HG03442 (cell line): ENCODE results near the gene ABCA1.
"Not testable (repeated sequence)": the region's sequence is repeated elsewhere in the genome, so short reads cannot be mapped to it uniquely, and the experiment has no call there.

ENCODE experiments used
- ATAC-seq: cut with Tn5 transposase; IDR thresholded peaks from one replicate; pipeline ENCODE4 v1.9.1; 2021; ENCODE audit warnings: mild to moderate bottlenecking, moderate library complexity; ENCODE audit not compliant: unreplicated experiment

ABCA1 gene

DNA sequence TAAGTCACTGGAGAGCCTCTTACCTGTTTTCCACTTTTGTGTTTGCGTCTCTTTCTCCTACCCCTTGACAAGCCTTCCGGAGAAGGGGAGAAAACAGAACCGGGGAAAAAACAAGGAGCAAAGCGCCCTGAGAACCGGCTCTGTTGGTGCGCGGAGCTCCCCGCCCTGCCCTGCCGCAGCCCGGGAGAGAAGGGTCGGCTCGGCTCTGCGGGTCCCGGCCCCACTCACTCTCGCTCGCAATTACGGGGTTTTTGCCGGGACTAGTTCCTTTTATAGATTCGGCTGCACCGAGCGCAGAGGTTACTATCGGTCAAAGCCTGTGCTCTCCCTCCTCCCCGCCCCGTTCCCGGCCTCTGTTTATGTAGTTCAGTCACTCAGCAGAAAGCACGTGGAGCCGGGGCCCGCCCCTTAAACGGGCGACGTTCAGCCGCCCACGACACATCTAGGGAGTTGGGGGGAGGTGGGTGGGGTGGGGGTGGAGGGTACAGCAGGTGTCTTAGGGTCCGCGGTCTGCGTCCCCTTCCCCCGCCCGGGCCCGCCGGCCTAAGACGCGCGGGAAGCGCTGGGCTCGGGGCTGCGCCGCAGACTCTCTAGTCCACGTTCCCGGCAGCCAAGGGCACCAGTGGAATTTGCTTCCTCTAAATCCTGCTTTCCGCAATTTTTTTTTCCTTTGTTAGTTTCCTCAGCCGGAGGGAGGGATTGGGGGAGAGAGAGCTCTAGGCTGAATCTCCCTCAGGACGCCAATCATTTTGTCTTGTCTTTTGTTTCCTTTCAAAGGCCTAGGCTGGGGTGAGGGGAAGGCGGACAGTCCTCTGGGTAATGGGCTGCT is at the start of gene ABCA1:
Gene ABCA1, minus strand, starts transcription at position 244 of the 829 bp plus-strand sequence. CDS start 24,476 bp downstream, outside the sequence.
- no peak for ATAC-seq

DNA sequence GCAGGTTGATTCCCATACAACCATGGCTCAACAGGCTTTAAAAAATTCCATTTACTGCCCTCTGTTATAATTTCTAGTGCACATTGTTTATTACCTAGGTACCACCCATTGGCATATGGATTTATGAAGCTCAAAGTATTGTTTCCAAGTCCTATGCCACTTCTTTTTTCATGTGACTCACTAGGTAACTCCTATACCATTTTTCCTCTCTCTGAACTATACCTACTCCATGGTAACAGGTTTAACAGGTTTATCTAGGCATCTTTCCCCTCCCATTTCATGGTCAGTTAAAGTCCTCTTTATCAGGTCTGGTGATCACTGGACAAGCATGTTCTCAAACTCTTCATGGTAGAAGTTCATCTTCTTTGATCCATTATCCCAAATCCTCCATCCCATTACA is 49.6 kb upstream of the ABCA1 start:
- ATAC-seq, result no peak

DNA sequence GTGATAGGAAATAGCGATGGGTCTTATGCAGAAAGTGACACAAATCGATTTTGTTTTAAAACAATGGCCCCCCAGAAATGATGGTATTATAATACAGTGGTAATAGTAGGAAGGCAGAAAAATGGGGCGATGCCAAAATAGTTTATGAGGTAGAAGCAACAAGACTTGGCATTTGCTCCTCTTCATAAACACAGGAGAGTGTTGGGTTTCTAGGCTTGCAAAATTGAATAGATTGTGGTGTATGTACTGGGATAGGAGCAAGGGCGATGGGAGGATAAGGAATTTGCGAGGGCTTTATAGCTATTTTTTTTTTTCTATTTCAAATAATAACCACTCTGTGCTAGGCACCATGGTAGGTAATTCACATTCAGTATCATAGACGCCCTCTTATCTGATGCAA is 49.2 kb upstream of the ABCA1 start:
- no peak for ATAC-seq

- ATAC-seq, result not testable (repeated sequence)
Observed at GRCh38 chr9:104975966-104976595, 48.1 kb upstream of the ABCA1 start.

- no peak for ATAC-seq
Observed at GRCh38 chr9:104974053-104974962, 46.4 kb upstream of the ABCA1 start.

- no peak for ATAC-seq
Observed at GRCh38 chr9:104972242-104972866, 44.4 kb upstream of the ABCA1 start.

DNA sequence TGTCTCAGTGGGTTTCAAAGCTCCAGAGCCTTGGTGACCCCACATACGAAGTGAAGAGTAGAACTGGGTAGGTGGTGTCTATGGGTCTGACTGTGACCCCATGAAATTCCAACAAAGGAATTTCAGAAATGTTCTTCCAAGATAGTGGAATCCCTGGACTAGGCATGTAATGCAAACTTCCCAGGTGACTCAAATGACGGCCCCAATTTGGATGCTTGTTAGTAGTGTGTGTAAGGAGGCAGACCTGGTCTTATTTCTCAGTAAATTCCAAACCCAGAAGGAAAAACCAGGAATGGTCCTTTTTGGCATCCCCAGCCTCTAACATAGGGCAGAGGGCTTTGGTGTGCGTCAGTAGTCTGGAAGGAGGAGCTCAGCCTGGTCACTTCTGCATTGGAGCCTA is 43.6 kb upstream of the ABCA1 start:
- no peak for ATAC-seq

DNA sequence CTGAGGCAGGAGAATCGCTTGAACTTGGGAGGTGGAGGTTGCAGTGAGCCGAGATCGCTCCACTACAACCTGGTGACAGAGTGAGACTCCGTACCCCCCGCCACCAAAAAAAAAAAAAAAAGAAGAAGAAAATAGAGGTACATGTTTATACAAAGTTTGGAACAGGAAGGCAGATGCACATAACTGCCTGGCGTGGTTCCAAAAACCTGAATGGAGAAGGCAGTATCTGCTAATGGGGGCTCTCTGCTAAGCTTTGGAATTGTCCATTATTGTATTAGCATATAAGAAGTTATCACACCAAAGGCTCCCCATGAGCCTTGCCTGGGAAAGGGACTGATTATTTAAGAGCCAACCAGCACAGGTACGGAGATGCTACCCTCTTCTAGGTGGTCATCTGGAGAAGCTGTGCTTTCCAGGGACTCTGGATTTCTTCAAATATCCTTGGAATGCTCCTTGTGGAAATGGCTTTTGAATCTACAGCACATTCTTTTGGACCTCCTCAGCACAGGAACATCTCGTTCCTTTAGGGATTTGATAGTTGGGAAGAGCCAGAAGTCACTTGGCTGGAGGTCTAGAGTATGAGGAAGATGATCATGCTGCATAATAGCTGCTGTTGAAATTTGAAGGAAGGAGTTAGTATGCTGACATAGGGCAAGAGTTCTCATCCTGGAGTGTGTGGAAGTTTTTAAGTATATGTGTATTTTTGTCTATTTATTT is 42.5 kb upstream of the ABCA1 start:
- ATAC-seq, result no peak

DNA sequence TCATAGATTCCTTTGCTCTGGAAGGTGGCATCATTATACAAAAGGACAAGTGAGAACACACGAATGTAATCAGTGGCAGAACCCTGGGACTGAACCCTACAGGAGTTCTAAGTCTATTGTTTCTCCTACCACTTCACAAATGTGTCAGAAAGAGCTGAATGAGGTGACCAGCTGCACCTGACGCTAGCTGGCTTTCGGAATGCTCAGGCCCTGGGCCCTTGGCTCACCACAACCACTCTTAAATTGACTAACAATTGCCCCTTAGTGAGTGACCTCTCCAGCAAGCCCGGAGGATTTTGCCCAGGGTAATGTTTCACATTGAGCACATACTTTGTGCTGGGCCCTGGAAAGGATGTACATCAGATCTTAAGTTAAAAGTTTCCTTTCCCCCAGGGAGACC is 41.2 kb upstream of the ABCA1 start:
- no peak for ATAC-seq

DNA sequence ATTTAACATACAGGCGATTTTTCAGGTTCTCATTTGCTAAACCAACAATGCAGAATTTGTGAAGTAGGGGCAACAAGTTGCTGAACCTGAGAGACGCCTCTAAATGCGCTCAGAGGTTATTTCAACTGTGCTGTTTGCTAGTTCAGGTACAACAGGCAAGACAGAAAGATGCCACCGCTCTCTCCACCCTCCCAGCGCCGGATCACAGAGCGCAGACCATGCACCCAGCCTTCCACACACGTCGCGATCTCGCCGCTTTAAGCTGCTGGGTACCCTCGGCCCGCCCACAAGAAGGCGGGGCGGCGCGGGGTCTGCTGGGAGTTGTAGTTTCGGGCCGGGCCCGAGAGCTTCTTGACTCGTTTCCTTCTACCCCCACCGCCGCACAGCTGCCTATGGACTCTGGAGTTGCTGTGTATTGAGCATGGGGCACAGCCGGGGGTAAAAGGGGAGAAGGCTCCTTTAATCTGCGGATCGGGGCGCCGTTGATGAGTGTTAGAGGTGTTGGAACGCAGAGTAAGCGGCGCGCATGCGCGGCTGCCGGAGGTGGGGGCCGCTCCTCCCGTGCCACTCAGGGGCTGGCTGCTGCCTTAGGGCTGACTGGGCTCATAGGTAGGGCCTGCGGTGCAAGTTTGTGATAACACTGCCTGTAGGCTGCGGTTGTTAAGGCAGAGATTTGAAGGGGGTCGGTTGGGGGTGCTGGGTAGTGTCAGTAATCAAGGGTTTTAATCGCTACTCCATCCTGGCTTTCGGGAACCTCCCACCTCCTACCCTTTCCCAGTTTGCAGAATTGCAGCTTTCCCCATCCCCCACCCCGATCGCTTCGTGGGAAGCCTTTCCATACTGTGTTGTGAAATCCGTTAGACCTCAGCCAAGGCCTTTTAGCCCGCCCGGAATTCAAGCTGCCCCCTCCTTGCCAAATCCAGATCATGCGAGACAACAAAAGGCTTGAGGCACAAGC is 40.3 kb upstream of the ABCA1 start:
- ATAC-seq, result peak; percentile 99

DNA sequence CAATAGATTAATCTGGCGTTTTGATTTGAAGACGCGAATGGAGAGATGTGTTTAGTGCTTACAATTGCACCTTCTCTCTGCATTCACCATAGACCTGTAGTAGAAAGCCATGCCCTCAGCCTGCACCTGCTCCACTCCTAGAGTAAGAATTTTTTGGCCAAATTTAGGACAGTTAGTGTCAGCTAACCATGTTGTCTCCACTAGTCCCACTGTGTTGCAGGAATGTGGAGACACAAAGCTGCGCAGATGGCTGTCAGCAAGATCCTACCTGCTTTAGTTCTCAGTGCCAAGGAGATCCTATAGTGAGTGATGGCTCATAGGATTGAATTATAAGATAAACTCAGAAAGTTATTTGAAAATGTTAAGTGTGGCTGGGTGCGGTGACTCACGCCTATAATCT is 35.1 kb upstream of the ABCA1 start:
- ATAC-seq, result no peak

DNA sequence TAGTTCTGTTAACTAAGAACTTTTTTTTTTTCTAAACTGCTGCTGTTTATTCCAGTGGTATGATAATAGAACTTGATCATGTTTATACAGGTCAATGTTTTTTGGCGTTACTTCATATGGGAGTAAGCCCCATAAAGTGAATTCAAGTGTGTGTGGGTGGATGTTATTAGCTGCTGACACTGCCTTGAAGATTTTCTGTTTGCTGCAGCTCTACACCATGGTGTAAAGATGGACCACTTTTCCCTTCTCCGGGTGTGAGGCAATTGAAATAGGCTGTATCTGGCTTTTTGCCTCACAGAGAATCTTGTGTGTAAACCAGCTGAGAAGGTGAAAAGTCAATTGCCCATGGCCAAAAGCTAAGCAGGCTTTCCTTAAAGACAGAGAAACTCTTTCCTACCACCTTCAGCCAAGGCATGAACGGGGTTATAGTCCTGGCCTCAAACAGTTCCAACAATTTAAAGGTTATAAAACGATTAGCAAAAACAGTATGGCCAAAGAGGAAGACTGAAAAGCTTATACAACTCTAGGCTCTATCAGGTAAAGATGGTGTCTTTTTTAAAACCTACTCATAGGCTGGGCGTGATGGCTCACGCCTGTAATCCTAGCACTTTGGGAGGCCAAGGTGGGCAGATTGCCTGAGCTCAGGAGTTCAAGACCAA is 33.9 kb upstream of the ABCA1 start:
- no peak for ATAC-seq

DNA sequence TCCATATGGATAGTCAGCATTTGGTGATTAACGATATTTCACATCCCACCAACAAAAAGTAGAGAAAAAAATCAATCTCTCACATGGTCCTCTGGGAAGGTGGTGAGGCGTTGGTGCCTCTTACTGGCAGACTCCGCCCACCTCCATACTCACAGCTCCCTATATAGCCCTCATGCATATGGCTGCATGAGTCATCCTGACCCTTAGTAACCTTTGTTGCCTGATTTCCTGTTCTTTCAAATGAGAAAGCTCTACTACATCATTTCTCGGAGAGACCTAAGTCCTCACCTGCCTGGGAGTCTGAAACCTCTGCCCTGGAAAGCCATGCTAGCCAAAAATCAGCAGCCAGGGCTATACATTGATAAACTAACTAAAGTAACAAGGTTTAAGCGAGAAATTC is 33.3 kb upstream of the ABCA1 start:
- peak; percentile 93 for ATAC-seq

DNA sequence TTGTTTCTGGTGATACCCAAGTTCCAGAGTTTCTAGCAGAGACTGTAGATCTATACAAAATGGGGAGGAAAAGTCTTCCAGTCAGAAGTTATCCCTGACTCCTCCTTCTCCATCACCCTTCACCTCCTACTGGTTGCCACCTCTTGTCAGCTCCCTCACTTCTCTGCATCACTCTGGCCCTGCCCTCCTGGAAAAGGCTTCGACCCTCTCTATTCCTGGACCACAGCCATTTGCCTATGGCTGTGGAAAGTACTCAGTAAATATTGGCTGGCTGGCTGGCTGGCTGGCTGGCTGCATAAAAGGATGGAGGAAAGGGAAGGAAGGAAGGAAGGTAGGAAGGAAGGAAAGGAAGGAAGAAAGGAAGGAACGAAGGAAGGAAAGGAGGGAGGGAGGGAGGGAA is 32.7 kb upstream of the ABCA1 start:
- no peak for ATAC-seq

DNA sequence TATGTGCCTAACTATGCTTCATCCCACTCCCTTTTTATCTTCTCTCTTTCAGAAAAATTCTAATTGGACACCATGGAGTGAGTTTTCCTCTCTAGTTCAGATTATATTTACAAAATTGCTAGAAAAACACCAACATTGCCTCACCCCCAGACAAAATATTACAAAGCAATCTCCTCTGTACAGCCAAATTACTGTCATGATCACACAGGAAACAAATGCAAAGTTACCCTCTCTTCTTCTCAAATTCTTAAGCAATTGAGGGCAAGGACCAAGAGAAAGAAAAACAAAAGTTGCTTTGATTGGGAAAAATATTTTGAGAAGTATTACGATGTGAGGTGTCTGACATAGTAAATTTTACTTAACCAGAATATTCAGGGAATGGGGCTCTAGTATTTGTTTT is 30.8 kb upstream of the ABCA1 start:
- no peak for ATAC-seq

GRCh38 chr9:104958006-104958405 is 30.1 kb upstream of the ABCA1 start:
- not testable (repeated sequence) for ATAC-seq

- no peak for ATAC-seq
Observed at GRCh38 chr9:104951487-104951886, 23.5 kb upstream of the ABCA1 start.

DNA sequence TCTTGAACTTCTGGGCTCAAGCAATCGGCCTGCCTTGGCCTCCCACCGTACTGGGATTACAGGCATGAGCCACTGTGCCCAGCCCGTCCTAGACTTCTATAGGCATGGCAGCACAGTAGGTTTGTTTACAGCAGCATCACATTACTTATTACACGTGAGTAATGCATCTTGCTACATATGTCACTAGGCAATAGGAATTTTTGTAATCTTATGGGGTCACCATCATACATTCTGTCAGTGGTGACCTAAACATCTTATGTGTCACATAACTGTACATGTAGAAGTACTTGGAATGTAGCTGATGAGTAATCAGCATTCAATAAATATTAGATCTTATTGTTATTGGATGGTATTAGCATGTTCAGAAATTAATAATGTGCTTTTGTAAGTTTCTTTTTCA is 22.9 kb upstream of the ABCA1 start:
- ATAC-seq, result no peak

- no peak for ATAC-seq
Observed at GRCh38 chr9:104948277-104948676, 20.3 kb upstream of the ABCA1 start.
